Measurements from ENCODE around the gene RANBP1.

DNA sequence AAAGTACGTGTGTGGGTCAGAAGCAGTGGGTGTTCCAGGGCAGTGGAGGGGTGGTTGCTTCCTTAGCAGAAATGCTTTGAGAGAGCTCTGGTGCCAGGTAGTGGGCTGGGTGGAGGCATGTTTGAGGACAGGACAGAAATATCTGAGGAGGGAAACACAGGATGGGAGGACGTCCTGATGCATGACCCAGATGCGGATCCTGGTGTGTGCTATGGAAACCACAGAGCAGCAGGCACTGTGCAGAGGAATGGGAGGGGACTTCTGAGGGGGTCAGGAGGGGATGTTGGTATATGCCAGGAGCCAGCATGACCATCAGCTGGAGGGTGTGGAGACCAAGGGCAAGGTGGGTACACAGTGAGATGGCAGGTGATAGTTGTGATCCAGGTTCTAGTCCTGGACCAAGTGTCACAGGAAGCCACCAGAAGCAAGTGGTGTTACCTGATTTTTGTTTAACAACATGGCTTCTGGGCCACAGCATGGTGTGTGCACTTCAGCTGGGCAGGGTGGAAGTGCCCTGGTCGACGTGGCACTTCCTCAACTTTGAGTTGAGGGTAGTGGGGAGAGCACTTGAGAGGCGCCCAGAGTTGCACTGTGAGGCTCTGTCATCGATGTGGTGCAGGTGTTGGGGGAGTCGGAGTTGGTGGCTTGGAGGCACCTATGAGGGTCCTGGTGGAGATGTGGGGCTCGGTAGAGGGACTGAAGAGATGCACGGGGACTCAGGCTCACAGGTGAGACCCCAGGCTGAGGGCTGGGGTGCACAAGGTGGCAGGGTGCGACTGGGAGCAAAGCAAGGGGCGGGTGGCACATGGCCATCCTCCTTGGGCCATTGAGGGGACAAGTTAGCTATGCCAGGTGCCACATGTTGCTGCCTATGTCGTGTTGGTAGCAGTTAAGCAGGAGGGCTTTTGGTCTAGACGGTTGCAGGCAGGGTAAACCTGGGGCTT, 28.3 kb upstream of the RANBP1 start:
- TF ChIP-seq POLR2AphosphoS5 (IDR thresholded peaks at IDR 0.05): no peak
- TF ChIP-seq, protein P1, sequence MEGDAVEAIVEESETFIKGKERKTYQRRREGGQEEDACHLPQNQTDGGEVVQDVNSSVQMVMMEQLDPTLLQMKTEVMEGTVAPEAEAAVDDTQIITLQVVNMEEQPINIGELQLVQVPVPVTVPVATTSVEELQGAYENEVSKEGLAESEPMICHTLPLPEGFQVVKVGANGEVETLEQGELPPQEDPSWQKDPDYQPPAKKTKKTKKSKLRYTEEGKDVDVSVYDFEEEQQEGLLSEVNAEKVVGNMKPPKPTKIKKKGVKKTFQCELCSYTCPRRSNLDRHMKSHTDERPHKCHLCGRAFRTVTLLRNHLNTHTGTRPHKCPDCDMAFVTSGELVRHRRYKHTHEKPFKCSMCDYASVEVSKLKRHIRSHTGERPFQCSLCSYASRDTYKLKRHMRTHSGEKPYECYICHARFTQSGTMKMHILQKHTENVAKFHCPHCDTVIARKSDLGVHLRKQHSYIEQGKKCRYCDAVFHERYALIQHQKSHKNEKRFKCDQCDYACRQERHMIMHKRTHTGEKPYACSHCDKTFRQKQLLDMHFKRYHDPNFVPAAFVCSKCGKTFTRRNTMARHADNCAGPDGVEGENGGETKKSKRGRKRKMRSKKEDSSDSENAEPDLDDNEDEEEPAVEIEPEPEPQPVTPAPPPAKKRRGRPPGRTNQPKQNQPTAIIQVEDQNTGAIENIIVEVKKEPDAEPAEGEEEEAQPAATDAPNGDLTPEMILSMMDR (IDR thresholded peaks at IDR 0.05): no peak

Measured in transverse colon (tissue), 4 donors.